Stimulated activated naive CD8-positive, alpha-beta T cell treated with anti-CD3 and anti-CD28 coated beads, Interleukin-15, Interleukin-2, amounts not matched to agents 100 ng/mL and 50 ng/mL, for 24 hours (primary cell): ENCODE measurements around the gene STK39.

Experiments
- H3K27ac Mint-ChIP-seq: one replicate; pipeline ENCODE4 v1.8.0; 2021; ENCODE audit warnings: mild to moderate bottlenecking, mixed read lengths
- H3K27me3 Mint-ChIP-seq: one replicate; pipeline ENCODE4 v1.8.0; 2021; ENCODE audit warnings: mixed read lengths
- H3K36me3 Mint-ChIP-seq: one replicate; pipeline ENCODE4 v1.8.0; 2021; ENCODE audit warnings: low read depth, mixed read lengths
- H3K4me1 Mint-ChIP-seq: one replicate; pipeline ENCODE4 v1.8.0; 2021; ENCODE audit warnings: low read depth, mixed read lengths
- H3K4me3 Mint-ChIP-seq: one replicate; pipeline ENCODE4 v1.8.0; 2021; ENCODE audit warnings: mild to moderate bottlenecking, mixed read lengths
- H3K9me3 Mint-ChIP-seq: one replicate; pipeline ENCODE4 v1.8.0; 2021; ENCODE audit warnings: mixed read lengths

The STK39 gene

DNA sequence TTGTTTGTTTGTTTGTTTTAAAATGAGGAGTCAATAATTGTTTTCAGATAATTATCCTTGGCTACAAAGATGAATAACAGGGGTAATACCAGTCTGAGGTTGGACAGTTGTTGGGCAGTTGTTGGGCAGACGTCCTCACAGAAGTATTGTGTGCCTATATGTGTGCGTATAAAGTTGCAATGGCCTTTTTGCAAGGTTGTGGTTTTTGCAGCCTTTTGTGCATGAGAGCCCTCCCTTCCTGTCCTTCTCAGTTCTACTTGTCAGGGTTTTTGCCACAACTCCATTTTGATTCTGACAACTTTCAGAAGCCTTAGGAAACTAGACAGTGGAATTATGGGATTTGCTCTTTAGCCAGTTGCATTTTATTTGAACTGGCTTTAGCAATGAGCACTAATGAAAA is 6.0 kb upstream of the STK39 start:
- H3K27ac Mint-ChIP-seq, result no peak overlapping the region
- H3K9me3 Mint-ChIP-seq, result peaks cover 1% of the 10 kb centered on the region
- H3K36me3 Mint-ChIP-seq, result no peaks in the 10 kb centered on the region
- H3K4me1 Mint-ChIP-seq, result peaks cover 7% of the 10 kb centered on the region
- H3K4me3 Mint-ChIP-seq, result no peak overlapping the region
- H3K27me3 Mint-ChIP-seq, result no peaks in the 10 kb centered on the region

DNA sequence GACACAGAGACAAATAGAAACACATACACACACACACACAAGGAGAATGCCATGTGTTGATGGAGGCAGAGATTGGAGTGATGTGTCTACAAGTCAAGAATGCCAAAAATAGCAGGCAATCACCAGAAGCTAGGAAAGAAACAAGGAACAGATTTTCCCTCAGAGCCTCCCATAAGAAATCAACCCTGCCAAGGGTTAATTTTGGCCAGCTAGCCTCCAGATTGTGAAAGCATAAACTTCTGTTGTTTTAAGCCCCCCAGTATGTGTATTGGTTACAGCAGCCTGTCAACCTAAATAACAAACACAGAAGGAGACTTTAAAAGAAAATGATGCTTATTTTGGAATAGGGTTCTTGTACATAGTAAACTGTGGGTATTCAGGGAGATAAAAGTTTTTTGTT is 5.6 kb upstream of the STK39 start:
- H3K4me3 Mint-ChIP-seq, result no peak overlapping the region
- H3K27me3 Mint-ChIP-seq, result no peaks in the 10 kb centered on the region
- H3K36me3 Mint-ChIP-seq, result no peaks in the 10 kb centered on the region
- H3K9me3 Mint-ChIP-seq, result no peaks in the 10 kb centered on the region
- H3K27ac Mint-ChIP-seq, result no peak overlapping the region
- peaks cover 11% of the 10 kb centered on the region for H3K4me1 Mint-ChIP-seq

- Mint-ChIP-seq H3K4me3 (peak overlapping the region; percentile 95), H3K27me3 (no peaks in the 10 kb centered on the region), H3K4me1 (peaks cover 42% of the 10 kb centered on the region), H3K9me3 (no peaks in the 10 kb centered on the region), H3K36me3 (peaks cover 6% of the 10 kb centered on the region), H3K27ac (peak overlapping the region; percentile 89)
Observed at GRCh38 chr2:168246483-168247340, 683 bp downstream of the STK39 start.

DNA sequence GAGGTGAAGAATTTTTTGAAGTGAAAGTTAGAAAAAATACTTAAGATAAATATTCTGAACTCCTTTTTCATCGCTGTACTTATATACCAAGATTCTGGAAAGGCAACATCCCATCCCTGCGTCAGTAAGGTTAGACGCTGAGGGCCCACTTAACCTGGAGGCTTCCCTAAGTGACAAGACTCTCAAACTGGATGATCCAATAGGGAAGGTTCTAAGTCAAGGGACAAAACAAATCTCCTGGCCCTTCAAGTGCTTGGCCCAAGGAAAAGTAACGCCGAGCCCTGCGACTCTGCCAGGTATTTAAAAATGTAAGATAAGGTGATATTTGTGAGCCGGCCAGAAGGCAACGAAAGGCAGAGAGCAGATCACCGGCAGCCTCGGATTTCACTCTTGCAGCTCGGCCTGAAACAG is 1.3 kb downstream of the STK39 start:
- peaks cover 6% of the 10 kb centered on the region for H3K36me3 Mint-ChIP-seq
- peak overlapping the region; percentile 89 for H3K27ac Mint-ChIP-seq
- H3K4me1 Mint-ChIP-seq, result peaks cover 42% of the 10 kb centered on the region
- H3K9me3 Mint-ChIP-seq, result no peaks in the 10 kb centered on the region
- no peaks in the 10 kb centered on the region for H3K27me3 Mint-ChIP-seq
- peak overlapping the region; percentile 95 for H3K4me3 Mint-ChIP-seq

DNA sequence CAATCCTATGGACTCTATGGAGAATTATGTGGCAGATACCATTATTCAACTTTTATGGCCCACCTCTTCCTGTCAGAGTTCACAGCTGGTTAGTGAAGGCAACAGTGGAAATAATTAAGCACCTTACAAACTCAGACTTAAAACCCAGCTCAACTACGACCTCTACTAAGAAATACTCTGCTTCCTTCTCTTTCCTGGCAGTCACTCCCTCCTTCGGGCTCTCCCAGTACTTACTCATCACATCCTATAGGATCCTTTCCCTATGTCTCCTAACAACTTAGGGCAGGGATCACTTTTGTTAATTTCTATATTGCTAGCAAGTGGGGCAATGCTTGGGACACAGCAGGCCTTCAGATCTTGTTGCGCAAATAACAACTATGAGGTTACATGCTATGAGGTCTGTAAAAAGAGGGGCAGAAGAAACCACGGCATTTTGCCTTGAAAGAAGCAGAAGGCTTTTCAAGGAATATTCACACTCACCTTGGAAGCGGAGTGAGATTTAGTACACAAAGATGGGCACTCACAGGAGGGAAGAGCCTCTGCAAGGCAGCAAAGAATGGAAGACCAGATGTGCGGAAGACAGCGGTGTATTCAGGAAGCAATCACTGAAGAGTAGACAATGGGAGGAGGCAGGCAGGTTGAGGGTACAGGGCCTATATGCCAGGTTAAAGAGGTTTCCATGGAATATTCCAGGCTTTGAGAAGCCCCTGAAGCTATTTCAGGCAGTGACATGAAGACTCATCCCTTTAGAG is 2.1 kb downstream of the STK39 start:
- H3K36me3 Mint-ChIP-seq, result peaks cover 6% of the 10 kb centered on the region
- peaks cover 42% of the 10 kb centered on the region for H3K4me1 Mint-ChIP-seq
- H3K4me3 Mint-ChIP-seq, result peak overlapping the region; percentile 79
- no peaks in the 10 kb centered on the region for H3K9me3 Mint-ChIP-seq
- H3K27ac Mint-ChIP-seq, result peak overlapping the region; percentile 46
- H3K27me3 Mint-ChIP-seq, result no peaks in the 10 kb centered on the region

DNA sequence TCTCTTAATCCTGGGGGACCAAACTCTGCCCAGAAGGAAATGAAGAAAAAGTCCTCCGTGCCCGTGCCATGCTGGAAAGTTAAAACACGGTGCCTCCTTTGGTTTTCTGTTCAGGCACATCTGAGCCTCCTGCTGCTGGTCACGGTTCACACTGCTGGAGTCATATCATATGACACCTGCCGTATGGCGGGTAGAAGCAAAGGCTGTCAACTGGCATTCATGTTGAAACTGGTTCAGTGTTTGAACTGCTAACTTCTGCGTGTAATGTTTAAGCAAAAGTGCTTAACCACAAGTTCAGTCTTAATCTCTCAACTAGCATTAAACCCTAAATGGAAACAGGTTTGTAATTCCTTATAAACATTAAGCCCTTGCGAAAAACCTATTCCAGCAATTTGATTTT is 3.1 kb downstream of the STK39 start:
- Mint-ChIP-seq H3K4me3 (peak overlapping the region; percentile 79), H3K9me3 (no peaks in the 10 kb centered on the region), H3K4me1 (peaks cover 42% of the 10 kb centered on the region), H3K27me3 (no peaks in the 10 kb centered on the region), H3K36me3 (peaks cover 6% of the 10 kb centered on the region), H3K27ac (peak overlapping the region; percentile 10)

DNA sequence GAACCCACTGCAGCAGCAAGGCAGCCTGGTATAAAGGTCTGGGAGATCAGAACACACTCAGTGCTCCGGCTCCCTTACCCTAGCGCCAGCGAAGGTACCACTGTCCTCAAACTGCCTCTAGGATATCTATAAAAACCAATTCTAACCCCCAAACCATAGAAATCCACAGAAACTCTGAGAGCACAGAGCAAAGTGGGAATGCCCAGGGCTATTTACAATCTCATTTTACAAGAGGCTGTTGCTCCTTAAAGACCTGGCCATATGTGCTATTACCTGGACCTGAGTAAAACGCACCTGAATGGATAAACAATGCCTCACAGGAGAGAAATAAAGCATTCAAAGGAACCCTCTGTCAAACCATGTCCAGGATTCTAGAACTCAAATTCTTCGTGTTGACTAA is 4.3 kb downstream of the STK39 start:
- no peaks in the 10 kb centered on the region for H3K27me3 Mint-ChIP-seq
- no peaks in the 10 kb centered on the region for H3K9me3 Mint-ChIP-seq
- peaks cover 41% of the 10 kb centered on the region for H3K4me1 Mint-ChIP-seq
- H3K27ac Mint-ChIP-seq, result no peak overlapping the region
- H3K4me3 Mint-ChIP-seq, result no peak overlapping the region
- H3K36me3 Mint-ChIP-seq, result peaks cover 8% of the 10 kb centered on the region

DNA sequence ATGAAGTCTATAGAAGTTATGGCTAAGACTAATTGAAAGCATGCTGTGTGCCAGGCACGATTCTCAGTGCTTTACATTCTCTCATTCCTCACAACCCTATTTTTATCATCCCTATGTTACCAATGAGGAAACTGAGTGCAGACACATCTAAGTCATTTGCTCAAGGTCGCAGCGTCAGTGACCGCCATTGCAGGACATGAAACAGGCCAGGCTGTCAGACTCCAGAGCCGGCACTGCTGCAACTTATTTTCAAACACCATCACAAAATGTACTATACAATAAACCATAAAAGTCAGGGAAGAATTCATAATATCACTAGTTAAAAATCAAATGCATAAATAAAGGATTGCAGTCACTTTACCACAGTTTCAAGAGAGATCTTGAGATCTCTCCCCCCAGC is 5.6 kb downstream of the STK39 start:
- Mint-ChIP-seq H3K36me3 (peaks cover 14% of the 10 kb centered on the region), H3K4me3 (no peak overlapping the region), H3K4me1 (peaks cover 43% of the 10 kb centered on the region), H3K9me3 (no peaks in the 10 kb centered on the region), H3K27me3 (no peaks in the 10 kb centered on the region), H3K27ac (no peak overlapping the region)

GRCh38 chr2:168241208-168241607 is 6.2 kb downstream of the STK39 start:
- Mint-ChIP-seq H3K36me3 (peaks cover 14% of the 10 kb centered on the region), H3K27ac (no peak overlapping the region), H3K9me3 (no peaks in the 10 kb centered on the region), H3K4me1 (peaks cover 42% of the 10 kb centered on the region), H3K27me3 (no peaks in the 10 kb centered on the region), H3K4me3 (no peak overlapping the region)

DNA sequence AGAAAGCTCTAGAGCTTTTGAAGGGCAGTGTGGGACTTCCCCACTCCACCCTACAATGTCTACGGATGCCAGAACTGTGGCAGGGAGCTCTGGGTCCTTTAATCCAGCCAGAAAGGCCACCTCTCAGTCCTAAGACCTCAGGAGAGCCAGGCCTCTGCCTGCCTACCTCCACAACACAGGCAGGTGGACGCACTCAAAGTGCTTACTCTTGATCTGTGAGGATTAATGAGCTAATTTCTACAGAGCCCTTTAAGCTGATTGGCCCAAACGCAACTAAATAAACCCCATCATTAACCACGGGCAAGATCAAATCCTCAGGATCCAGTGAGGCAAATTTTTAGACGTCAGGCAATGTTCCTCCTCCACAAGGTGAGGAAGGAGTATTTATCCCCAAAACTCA is 8.1 kb downstream of the STK39 start:
- Mint-ChIP-seq H3K27ac (no peak overlapping the region), H3K9me3 (no peaks in the 10 kb centered on the region), H3K36me3 (peaks cover 11% of the 10 kb centered on the region), H3K4me3 (no peak overlapping the region), H3K27me3 (no peaks in the 10 kb centered on the region), H3K4me1 (peaks cover 33% of the 10 kb centered on the region)

DNA sequence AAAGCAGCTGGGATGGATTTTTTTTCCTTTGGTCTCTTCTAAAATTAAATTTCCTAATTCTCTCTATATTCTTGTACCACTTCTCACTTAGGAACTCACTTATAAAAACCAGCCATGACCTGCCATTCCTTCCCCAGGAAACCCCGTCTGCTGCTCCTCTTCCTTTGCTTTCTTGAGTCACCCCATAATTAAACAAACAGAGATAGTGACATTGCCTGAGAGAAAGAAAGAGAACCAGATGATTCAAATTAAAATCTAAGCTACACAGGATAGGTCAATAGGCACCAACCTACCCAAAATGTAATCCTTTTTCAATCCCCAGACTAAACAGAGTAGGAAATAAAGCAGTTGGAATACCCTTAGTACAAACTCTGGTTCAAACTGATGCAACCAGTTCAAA is 9.7 kb downstream of the STK39 start:
- Mint-ChIP-seq H3K27ac (no peak overlapping the region), H3K9me3 (no peaks in the 10 kb centered on the region), H3K27me3 (no peaks in the 10 kb centered on the region), H3K36me3 (peaks cover 11% of the 10 kb centered on the region), H3K4me3 (no peak overlapping the region), H3K4me1 (peaks cover 34% of the 10 kb centered on the region)

- peaks cover 38% of the 10 kb centered on the region for H3K4me1 Mint-ChIP-seq
- H3K27ac Mint-ChIP-seq, result peak overlapping the region; percentile 66
- no peaks in the 10 kb centered on the region for H3K27me3 Mint-ChIP-seq
- peaks cover 6% of the 10 kb centered on the region for H3K9me3 Mint-ChIP-seq
- H3K36me3 Mint-ChIP-seq, result peaks cover 36% of the 10 kb centered on the region
- H3K4me3 Mint-ChIP-seq, result peak overlapping the region; percentile 21
Observed at GRCh38 chr2:168234407-168235085, 12.8 kb downstream of the STK39 start.

GRCh38 chr2:168233726-168234406 is 13.5 kb downstream of the STK39 start:
- peaks cover 6% of the 10 kb centered on the region for H3K9me3 Mint-ChIP-seq
- H3K4me1 Mint-ChIP-seq, result peaks cover 38% of the 10 kb centered on the region
- H3K36me3 Mint-ChIP-seq, result peaks cover 39% of the 10 kb centered on the region
- peak overlapping the region; percentile 70 for H3K27ac Mint-ChIP-seq
- H3K27me3 Mint-ChIP-seq, result no peaks in the 10 kb centered on the region
- H3K4me3 Mint-ChIP-seq, result peak overlapping the region; percentile 39

GRCh38 chr2:168233166-168233565 is 14.2 kb downstream of the STK39 start:
- peaks cover 34% of the 10 kb centered on the region for H3K4me1 Mint-ChIP-seq
- H3K9me3 Mint-ChIP-seq, result peaks cover 6% of the 10 kb centered on the region
- no peaks in the 10 kb centered on the region for H3K27me3 Mint-ChIP-seq
- H3K4me3 Mint-ChIP-seq, result no peak overlapping the region
- H3K27ac Mint-ChIP-seq, result peak overlapping the region; percentile 13
- H3K36me3 Mint-ChIP-seq, result peaks cover 40% of the 10 kb centered on the region
